PC-3 (cell line): Measurements from ENCODE around the gene POM121. TPM values are rescaled to one million over a fixed set of nuclear protein-coding genes. Genes with fewer than 3 reads are reported as not detected.
A peak's percentile ranks its signal among the peaks of the same experiment; 100 is the strongest.
"Not testable (repeated sequence)": the region's sequence is repeated elsewhere in the genome, so short reads cannot be mapped to it uniquely, and the experiment has no call there.

Source experiments
- ATAC-seq: fragments of 200-7000 bp; cut with Tn5 transposase; 2 replicates; pipeline ENCODE4 v1.9.1; 2020; ENCODE audit warnings: mild to moderate bottlenecking, moderate library complexity
- BruUV-seq: library from RNA; stranded (reverse); fragments of 400-500 nt; replicated peaks from 2 replicates; lab custom pipeline; 2021; lab: Mats Ljungman, UMichigan
- CTCF ChIA-PET: fragments of 300-600 bp; sonication (Branson Sonifier 250); formaldehyde crosslinking; loops from one replicate; lab custom pipeline; 2022; ENCODE audit warnings: antibody characterized with exemption; lab: Charles Lee
- POLR2A ChIA-PET: fragments of 300-600 bp; sonication (Branson Sonifier 250); formaldehyde crosslinking; loops from one replicate; lab custom pipeline; 2022; ENCODE audit warnings: antibody characterized with exemption; ENCODE audit not compliant: unreplicated experiment; lab: Charles Lee
- DNase-seq: peaks from one replicate; pipeline ENCODE4 v3.0.0-alpha.2; 2015
- H2AFZ ChIP-seq: fragments of 300-600 bp; sonication (generic); 2 replicates; pipeline ENCODE4 v1.6.0; 2016; ENCODE audit warnings: antibody characterized with exemption, low read length
- H3F3A ChIP-seq: fragments of 300-600 bp; sonication (generic); one replicate; pipeline ENCODE4 v1.6.0; 2017; ENCODE audit warnings: antibody characterized with exemption, low read length, control low read depth, mild to moderate bottlenecking; ENCODE audit not compliant: unreplicated experiment
- H3K27ac ChIP-seq: fragments of 300-600 bp; sonication (generic); 2 replicates; pipeline ENCODE4 v1.5.1; 2016; ENCODE audit warnings: mild to moderate bottlenecking, low read length
- H3K27me3 ChIP-seq: fragments of 300-600 bp; sonication (generic); 2 replicates; pipeline ENCODE4 v1.6.1; 2016; ENCODE audit warnings: low read length, mixed read lengths
- H3K36me3 ChIP-seq: fragments of 300-600 bp; sonication (generic); 2 replicates; pipeline ENCODE4 v1.6.1; 2016; ENCODE audit warnings: low read depth, mixed run types, low read length, mixed read lengths
- H3K4me1 ChIP-seq: fragments of 300-600 bp; sonication (generic); 2 replicates; pipeline ENCODE4 v1.5.1; 2016; ENCODE audit warnings: low read length; ENCODE audit not compliant: insufficient read depth
- H3K4me2 ChIP-seq: fragments of 300-600 bp; sonication (generic); 2 replicates; pipeline ENCODE4 v1.6.0; 2016; ENCODE audit warnings: low read length
- H3K4me3 ChIP-seq: fragments of 300-600 bp; sonication (generic); 2 replicates; pipeline ENCODE4 v1.5.1; 2016; ENCODE audit warnings: mild to moderate bottlenecking, low read length, mixed read lengths
- H3K79me2 ChIP-seq: fragments of 300-600 bp; sonication (generic); 2 replicates; pipeline ENCODE4 v1.6.1; 2017; ENCODE audit warnings: low read length, mixed read lengths
- H3K9ac ChIP-seq: fragments of 300-600 bp; sonication (generic); 2 replicates; pipeline ENCODE4 v1.6.0; 2016; ENCODE audit warnings: mild to moderate bottlenecking, low read length
- H3K9me2 ChIP-seq: fragments of 300-600 bp; sonication (generic); replicated peaks from 2 replicates; pipeline ENCODE4 v1.6.1; 2016; ENCODE audit warnings: mixed run types, low read length, mixed read lengths
- H3K9me3 ChIP-seq: fragments of 300-600 bp; sonication (generic); 2 replicates; pipeline ENCODE4 v1.6.1; 2016; ENCODE audit warnings: low read length, mixed read lengths
- H4K20me1 ChIP-seq: fragments of 300-600 bp; sonication (generic); 2 replicates; pipeline ENCODE4 v1.6.1; 2016; ENCODE audit warnings: low read length, mixed read lengths
- intact Hi-C: fragments of 100-400 bp; cut with micrococcal nuclease; formaldehyde crosslinking; loops from 2 replicates; pipeline ENCODE4 v1.9.0; 2023
- total RNA-seq: library from RNA; depleted of rRNA; stranded (reverse); fragments of >200 nt; gene quantifications from 2 replicates; pipeline ENCODE4 v1.2.3, GENCODE V29; 2014; rRNA removed

The POM121 gene
- total RNA-seq, 1 experiment from 2014 or later, result 13.1 TPM

- CTCF ChIA-PET, H2AFZ ChIP-seq, H3K27me3 ChIP-seq, DNase-seq, H3K9ac ChIP-seq, H3K27ac ChIP-seq, H3F3A ChIP-seq, POLR2A ChIA-PET, H3K36me3 ChIP-seq, H3K9me2 ChIP-seq, H3K4me1 ChIP-seq, intact Hi-C loops, H3K4me3 ChIP-seq, H3K9me3 ChIP-seq, ATAC-seq, H4K20me1 ChIP-seq, H3K4me2 ChIP-seq, H3K79me2 ChIP-seq: not testable (repeated sequence)
- BruUV-seq, result TSS peak; percentile 16
Measured at GRCh38 chr7:72997887-72998468, 73.1 kb downstream of the POM121 start.

Other genes starting within 250 kb of the POM121 start
- 3.7 and 3.9 TPM in 2 replicates for gene TYW1B, start 96.9 kb upstream of the POM121 start, total RNA-seq
- 0.23 TPM in 1 of 2 replicates, not detected in the other for gene TRIM74, start 44.4 kb downstream of the POM121 start, total RNA-seq
- gene SPDYE8, start 104.7 kb downstream of the POM121 start, total RNA-seq, result not detected in 2 replicates
- gene SPDYE11, start 132.8 kb downstream of the POM121 start, total RNA-seq, result not detected in 2 replicates
- gene SPDYE9, start 160.9 kb downstream of the POM121 start, total RNA-seq, result not detected in 2 replicates